Gastroesophageal sphincter (tissue), 4 donors: ENCODE data around the gene GATA5. TPM values are rescaled to one million over a fixed set of nuclear protein-coding genes. Genes with fewer than 3 reads are reported as not detected.

Experiments used
- ATAC-seq: fragments of 150-250 bp; one replicate; pipeline ENCODE4 v1.9.1; 2016; ENCODE audit warnings: mild to moderate bottlenecking, moderate library complexity
- H3K27ac ChIP-seq, 4 donors: fragments of 200-600 bp; sonication (generic) in 3 of 4; 1 replicate in 3 of 4; 2 replicates in 1 of 4; pipeline ENCODE4 v1.5.1; 2016 to 2019
- H3K27me3 ChIP-seq: fragments of 200-600 bp; sonication (generic); one replicate; pipeline ENCODE4 v1.5.1; 2019
- H3K36me3 ChIP-seq, 2 donors: fragments of 200-600 bp; sonication (generic); one replicate each; pipeline ENCODE4 v1.5.1; 2019; ENCODE audit warnings: control low read depth in 1 of 2
- H3K4me1 ChIP-seq, 3 donors: fragments of 200-600 bp; sonication (generic); 1 replicate in 2 of 3; 2 replicates in 1 of 3; pipeline ENCODE4 v1.5.1; 2016 to 2019; ENCODE audit warnings: control low read depth in 2 of 3
- H3K4me3 ChIP-seq, 2 donors: fragments of 200-600 bp; sonication (generic); one replicate each; pipeline ENCODE4 v1.5.1; 2019; ENCODE audit warnings: mild to moderate bottlenecking in 1 of 2, moderate library complexity in 1 of 2
- H3K9me3 ChIP-seq, 3 donors: fragments of 200-600 bp; sonication (generic); one replicate each; pipeline ENCODE4 v1.5.1; 2017 to 2019; ENCODE audit warnings: control low read depth in 2 of 3
- EP300 ChIP-seq: sonication (generic); formaldehyde crosslinking; IDR thresholded peaks from one replicate; pipeline ENCODE4 v1.6.1; 2017; ENCODE audit warnings: antibody characterized with exemption, mild to moderate bottlenecking
- POLR2A ChIP-seq, 2 donors: fragments of 450-650 bp; IDR thresholded peaks; one replicate each; pipeline ENCODE4 v1.6.1; 2017; ENCODE audit warnings: antibody characterized with exemption in 2 of 2, mild to moderate bottlenecking in 2 of 2, moderate library complexity in 1 of 2
- POLR2AphosphoS5 ChIP-seq: sonication (generic); formaldehyde crosslinking; IDR thresholded peaks from one replicate; pipeline ENCODE4 v1.6.1; 2017; ENCODE audit warnings: antibody characterized with exemption
- WGBS, 2 donors: methylation state at CpG; one replicate each; pipeline ENCODE4 v1.1.5; 2018; ENCODE audit warnings: low coverage in 1 of 2; 5-methylcytosine and 5-hydroxymethylcytosine counted together
- total RNA-seq, 4 donors: library from RNA; depleted of rRNA; stranded (reverse); fragments of >200 nt; gene quantifications; one replicate each; pipeline ENCODE4 v1.1.0, GENCODE V29; 2016
- TF ChIP-seq, protein P1 (sequence below), 4 experiments: fragments of 200-600 bp in 2 of 4; fragments of 450-650 bp in 2 of 4; sonication (generic) in 1 of 4; IDR thresholded peaks; one replicate each; pipeline ENCODE4 v1.5.1; 2017 to 2019; ENCODE audit warnings: antibody characterized with exemption in 4 of 4, mild to moderate bottlenecking in 2 of 4, moderate library complexity in 2 of 4

The GATA5 gene
- total RNA-seq, 4 donors from 2014 or later = 0.31 to 2.2 (median 1.1) TPM

DNA sequence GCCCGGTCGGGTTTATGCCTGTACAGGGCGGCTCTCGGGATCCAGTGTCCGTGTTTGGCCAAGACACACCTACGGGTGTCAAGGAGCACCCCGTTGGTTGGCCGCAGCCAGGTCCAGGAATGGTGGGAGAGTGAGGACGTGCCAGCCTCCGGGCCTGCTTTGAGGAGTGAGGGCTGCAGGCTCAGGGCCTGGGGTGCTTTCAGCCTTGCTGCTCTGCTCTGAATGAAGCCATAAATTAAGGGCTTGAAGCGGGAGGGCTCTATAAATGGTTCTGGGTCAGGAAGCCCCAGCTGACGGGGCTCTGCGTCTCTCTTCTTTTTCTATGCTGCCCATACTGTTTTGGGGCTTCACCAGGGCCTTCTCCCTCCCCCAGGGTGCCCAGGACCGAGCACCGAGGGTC, 15.1 kb downstream of the GATA5 start:
- TF ChIP-seq EP300 = no peak
- no peak for TF ChIP-seq POLR2A (IDR thresholded peaks at IDR 0.05)
- Histone ChIP-seq H3K27ac (no peak overlapping the region), H3K36me3 (no peaks in the 10 kb centered on the region), H3K4me1 (no peaks in the 10 kb centered on the region), H3K4me3 (no peak overlapping the region), H3K9me3 (no peaks in the 10 kb centered on the region), H3K27me3 (peaks cover 53% of the 10 kb centered on the region)
- no peak for ATAC-seq
- 100% methylated on average over 2 of the region's 15 CpGs; no CpG with 5 or more reads in 1 of the 2 donors for WGBS, 2 donors

DNA sequence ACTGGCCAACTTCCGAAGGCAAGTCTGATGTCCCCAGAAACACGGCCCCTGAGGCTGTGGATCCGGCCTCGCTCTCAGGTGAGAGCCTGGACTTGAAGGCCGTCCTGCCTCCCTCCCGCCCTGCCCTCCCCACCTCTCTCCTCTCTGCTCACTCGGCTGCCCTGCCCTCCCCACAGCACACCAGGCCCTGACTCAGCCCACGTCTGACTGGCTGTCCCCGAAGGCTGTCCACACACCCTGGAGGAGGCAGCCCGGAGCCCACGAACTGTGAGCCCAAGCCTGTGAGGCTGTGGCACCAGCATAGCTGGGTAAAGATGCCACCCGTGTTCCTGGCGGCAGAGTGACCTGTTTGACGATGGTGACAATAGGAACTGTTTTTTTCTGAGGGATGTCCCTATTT, 16.3 kb downstream of the GATA5 start:
- Histone ChIP-seq H3K36me3 (no peaks in the 10 kb centered on the region), H3K27ac (no peak overlapping the region), H3K4me3 (no peak overlapping the region), H3K27me3 (peaks cover 60% of the 10 kb centered on the region), H3K9me3 (no peaks in the 10 kb centered on the region), H3K4me1 (no peaks in the 10 kb centered on the region)
- no peak for TF ChIP-seq POLR2A (IDR thresholded peaks at IDR 0.05)
- no peak for TF ChIP-seq EP300
- no peak for TF ChIP-seq POLR2AphosphoS5
- ATAC-seq = no peak
- WGBS, 2 donors = 56% methylated on average over 7 of the region's 14 CpGs; no CpG with 5 or more reads in 1 of the 2 donors

DNA sequence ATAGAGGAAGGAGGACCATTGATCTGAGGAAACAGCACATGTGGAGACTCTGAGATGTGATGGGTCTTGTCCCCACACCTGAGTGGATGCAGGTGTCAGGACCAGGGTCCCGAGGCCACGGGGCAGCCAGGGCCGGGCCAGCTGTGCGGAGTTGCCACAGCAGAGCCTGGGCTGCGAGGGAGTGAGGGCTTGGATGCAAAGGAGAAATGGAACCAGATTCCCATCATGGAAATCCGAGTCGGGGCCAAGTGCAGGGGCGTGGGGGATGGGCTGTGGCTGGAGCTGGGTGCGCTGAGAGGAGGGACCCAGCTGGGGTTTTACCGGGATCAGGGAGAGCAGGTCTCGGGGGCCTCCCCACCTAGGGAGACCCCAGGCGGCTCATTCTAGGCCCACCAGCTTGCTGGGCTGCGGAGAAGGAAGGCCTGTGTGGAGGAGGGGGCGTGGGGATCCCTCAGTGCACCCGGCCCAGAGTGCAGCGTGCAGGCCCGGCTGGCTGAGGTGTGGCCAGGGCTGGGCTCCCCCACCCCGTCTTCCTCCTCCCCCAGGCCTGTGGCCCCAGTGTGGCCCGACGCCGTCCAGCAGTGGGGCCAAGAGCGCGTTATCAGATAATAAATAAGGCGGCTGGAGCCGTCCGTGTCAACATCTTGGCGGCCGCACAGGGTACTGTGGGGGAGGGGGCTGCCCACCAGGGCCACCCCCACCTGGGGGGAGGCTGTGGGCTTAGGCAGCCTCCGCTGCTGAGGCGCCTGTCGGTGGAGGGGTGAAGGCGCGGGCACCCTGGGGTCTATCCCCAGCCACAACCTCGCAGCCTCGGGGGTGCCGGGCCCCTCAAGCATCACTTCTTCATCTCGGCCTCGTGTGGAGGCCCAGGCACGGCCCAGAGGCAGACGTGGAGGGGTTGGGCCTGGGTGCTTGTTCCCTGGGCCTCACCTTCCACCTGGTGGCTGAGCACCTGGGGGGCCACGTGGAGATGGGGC, 17.2 kb downstream of the GATA5 start:
- no peak for ATAC-seq
- no peaks in the 10 kb centered on the region for H3K4me1 ChIP-seq
- H3K9me3 ChIP-seq = no peaks in the 10 kb centered on the region
- H3K36me3 ChIP-seq = no peaks in the 10 kb centered on the region
- peaks cover 69% of the 10 kb centered on the region for H3K27me3 ChIP-seq
- TF ChIP-seq POLR2A (IDR thresholded peaks at IDR 0.05) (no peak), POLR2AphosphoS5 (no peak), EP300 (no peak)
- TF ChIP-seq, protein P1, sequence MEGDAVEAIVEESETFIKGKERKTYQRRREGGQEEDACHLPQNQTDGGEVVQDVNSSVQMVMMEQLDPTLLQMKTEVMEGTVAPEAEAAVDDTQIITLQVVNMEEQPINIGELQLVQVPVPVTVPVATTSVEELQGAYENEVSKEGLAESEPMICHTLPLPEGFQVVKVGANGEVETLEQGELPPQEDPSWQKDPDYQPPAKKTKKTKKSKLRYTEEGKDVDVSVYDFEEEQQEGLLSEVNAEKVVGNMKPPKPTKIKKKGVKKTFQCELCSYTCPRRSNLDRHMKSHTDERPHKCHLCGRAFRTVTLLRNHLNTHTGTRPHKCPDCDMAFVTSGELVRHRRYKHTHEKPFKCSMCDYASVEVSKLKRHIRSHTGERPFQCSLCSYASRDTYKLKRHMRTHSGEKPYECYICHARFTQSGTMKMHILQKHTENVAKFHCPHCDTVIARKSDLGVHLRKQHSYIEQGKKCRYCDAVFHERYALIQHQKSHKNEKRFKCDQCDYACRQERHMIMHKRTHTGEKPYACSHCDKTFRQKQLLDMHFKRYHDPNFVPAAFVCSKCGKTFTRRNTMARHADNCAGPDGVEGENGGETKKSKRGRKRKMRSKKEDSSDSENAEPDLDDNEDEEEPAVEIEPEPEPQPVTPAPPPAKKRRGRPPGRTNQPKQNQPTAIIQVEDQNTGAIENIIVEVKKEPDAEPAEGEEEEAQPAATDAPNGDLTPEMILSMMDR (IDR thresholded peaks at IDR 0.05) = no peak
- no peak overlapping the region for H3K27ac ChIP-seq
- WGBS, 2 donors = 29% methylated on average over 4 of the region's 41 CpGs; no CpG with 5 or more reads in 1 of the 2 donors
- no peak overlapping the region for H3K4me3 ChIP-seq

DNA sequence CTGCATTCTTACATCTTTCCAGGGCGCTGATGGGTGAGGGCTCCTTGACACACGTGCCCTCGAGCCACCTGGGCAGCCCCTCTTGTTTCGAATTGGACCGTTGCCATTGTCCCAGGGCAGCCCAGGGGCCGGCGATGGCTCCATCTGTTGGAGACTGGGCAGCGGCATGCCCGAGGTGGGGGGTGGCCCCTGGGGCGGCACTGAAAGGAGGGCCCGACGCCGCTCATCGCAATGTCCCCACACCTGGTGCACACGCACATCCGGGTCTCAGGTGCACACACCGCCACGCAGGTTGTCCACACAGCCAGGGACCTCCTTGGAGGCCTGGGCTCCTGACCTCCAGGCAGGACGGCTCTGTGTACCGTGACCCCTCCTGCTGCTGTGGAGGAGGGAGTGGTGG, 18.0 kb downstream of the GATA5 start:
- Histone ChIP-seq H3K27me3 (peaks cover 76% of the 10 kb centered on the region), H3K36me3 (no peaks in the 10 kb centered on the region), H3K27ac (no peak overlapping the region), H3K9me3 (no peaks in the 10 kb centered on the region), H3K4me3 (no peak overlapping the region), H3K4me1 (no peaks in the 10 kb centered on the region)
- no peak for ATAC-seq
- TF ChIP-seq, protein P1 (IDR thresholded peaks at IDR 0.05) = no peak
- no peak for TF ChIP-seq EP300
- TF ChIP-seq POLR2AphosphoS5 = no peak
- TF ChIP-seq POLR2A (IDR thresholded peaks at IDR 0.05) = no peak
- WGBS, 2 donors = 86% methylated on average over 4 of the region's 20 CpGs; no CpG with 5 or more reads in 1 of the 2 donors

DNA sequence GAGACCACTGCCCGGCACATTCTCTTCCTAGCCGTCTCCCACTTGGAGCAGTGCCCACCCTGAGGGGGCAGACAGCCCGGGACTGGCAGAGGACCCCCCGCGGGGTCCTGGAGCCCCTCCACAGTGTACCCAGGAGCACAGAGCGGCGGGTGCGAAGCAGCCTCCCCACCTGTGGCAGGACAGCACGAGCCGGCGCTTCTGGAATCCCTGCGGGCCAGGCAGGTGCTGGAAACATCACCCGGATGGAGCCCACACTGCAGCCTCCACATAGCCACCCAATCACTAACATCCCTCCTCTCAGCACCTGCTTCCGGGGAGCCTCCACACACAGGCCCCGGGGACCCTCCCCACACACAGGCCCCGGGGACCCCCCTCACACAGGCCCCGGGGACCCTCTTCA, 18.7 kb downstream of the GATA5 start:
- Histone ChIP-seq H3K4me1 (no peaks in the 10 kb centered on the region), H3K9me3 (no peaks in the 10 kb centered on the region), H3K27ac (no peak overlapping the region), H3K27me3 (peaks cover 83% of the 10 kb centered on the region), H3K36me3 (no peaks in the 10 kb centered on the region), H3K4me3 (no peak overlapping the region)
- no peak for TF ChIP-seq EP300
- no peak for TF ChIP-seq POLR2A (IDR thresholded peaks at IDR 0.05)
- no peak for ATAC-seq
- WGBS, 2 donors = no CpG with 5 or more reads among the region's 17 CpGs

DNA sequence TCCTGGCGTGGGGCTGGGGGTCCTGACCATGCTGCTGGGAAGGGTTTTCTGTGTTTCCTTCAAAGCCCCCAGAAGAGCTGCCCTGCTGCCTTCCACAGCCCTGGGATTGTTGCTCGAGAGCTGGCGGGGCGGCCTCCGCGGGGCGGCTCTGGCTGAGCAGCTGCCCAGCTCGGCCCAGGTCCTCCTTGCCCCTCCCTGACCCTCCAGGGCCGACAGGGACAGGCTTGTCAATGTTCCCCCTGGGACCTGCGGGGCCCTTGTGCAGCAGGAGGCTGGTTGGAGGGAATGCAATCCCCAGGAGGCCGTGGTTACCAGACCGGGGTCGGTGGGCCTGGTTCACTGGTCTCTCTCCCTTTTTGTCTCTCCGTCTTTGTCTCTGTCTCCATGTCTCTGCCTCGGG, 19.9 kb downstream of the GATA5 start:
- Histone ChIP-seq H3K4me1 (no peaks in the 10 kb centered on the region), H3K27me3 (peaks cover 82% of the 10 kb centered on the region)
- WGBS, 2 donors = 80% methylated on average over 2 of the region's 15 CpGs; no CpG with 5 or more reads in 1 of the 2 donors

More for the DNA sequence above, 19.9 kb downstream of the GATA5 start:
- H3K36me3 ChIP-seq = no peaks in the 10 kb centered on the region
- no peak overlapping the region for H3K4me3 ChIP-seq
- H3K9me3 ChIP-seq = no peaks in the 10 kb centered on the region
- no peak for TF ChIP-seq POLR2AphosphoS5
- TF ChIP-seq EP300 = no peak
- no peak for TF ChIP-seq POLR2A (IDR thresholded peaks at IDR 0.05)
- TF ChIP-seq, protein P1 (IDR thresholded peaks at IDR 0.05) = no peak
- H3K27ac ChIP-seq = no peak overlapping the region
- ATAC-seq = no peak
